CD4-positive, alpha-beta T cell treated with Interferon gamma for 1 hour (primary cell): ENCODE data around the gene POU2F1.
"Not testable (repeated sequence)": the region's sequence is repeated elsewhere in the genome, so short reads cannot be mapped to it uniquely, and the experiment has no call there.

Source experiments
- DNase-seq: peaks from one replicate; pipeline ENCODE4 v3.0.0-alpha.2; 2020

POU2F1 gene

DNA sequence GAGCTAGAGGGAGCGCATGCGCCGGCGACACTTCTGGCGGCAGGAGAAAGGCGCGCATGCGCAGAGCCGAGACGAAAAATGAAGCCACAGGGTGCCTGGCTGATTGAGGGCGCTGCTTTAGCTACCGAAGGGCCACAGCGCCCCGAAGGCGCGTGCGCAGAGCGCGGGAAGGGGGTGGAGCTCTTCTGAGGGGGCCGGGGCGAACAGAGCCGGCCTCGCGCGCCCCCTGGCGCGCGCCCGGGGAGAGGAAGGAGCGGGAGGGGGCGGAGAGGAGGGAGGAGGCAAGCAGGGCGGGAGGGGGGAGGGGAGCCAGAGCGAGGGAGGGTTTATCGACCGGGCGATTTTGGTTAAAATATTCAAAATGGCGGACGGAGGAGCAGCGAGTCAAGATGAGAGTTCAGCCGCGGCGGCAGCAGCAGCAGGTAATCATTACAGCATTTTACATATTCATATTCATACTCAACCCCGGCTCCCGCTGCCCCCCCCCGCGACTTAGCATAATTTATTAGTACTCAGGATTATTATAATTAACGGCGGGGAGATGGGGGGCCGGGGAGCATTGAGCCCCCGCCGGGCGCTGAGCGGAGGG is at the start of gene POU2F1:
POU2F1 (plus strand) TSS at position 350 of the 589 bp plus-strand sequence; CDS start at position 362, 12 bp downstream.
- peak; percentile 99 for DNase-seq

DNA sequence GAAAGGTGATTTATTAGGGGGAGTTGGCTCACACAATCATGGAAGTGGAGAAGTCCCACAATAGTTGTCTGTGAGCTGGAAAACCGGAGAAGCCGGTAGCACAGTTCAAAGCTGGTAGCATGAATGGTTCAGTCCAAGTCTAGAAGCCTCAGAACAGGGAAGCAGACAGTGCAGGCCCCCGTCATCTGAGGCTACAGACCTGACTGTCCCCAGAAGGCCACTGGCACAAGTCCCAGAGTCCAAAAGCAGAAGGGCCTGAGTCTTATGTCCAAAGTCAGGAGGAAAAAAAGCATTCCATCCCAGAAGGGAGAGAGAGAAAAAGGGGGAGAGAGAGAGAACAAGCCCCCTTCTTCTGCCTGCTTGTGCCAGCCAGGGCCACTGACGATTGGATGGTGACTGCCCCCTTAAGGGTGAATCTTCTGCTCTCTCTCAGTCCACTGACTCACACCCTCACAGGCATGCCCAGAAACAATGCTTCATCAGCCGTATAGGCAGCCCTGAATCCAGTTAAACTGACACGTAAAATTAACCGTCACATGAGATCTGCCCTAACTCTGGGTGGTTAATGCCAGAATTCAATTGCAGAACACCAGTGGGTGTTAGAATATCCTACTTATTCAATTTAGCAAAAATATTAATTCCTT is 49.3 kb upstream of the POU2F1 start:
- no peak for DNase-seq

DNA sequence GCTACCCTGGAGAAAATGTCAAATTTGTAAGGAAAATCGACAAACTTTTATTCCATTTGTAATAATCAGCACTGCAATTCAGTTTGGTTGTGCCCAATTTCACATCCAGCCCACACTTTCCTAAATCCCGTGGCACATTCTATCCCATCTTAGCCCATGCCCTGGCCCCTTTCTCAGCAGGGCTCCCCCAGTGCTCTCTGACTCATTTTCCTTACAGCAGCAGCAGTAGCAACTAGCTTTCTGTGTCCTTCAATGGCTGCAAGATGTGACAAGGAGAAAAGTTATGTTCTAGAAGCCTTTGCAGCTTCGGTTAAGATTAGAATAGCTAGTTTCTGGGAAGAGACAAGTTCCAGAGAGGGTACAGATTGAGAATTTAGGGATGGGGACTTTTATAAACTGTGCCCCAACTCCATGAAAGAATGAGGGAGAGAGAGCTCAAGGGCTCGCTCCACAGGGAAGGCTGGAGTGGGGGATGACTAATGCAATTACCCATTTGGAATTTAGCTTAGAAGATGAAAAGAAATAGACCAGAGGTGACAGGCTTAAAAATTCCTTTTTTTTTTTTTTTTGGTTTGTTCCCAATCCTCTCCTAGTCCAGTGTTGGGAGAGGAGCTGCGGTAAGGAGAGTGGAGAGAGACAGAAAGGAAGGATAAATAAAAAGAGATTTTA is 47.0 kb upstream of the POU2F1 start:
- DNase-seq, result no peak

DNA sequence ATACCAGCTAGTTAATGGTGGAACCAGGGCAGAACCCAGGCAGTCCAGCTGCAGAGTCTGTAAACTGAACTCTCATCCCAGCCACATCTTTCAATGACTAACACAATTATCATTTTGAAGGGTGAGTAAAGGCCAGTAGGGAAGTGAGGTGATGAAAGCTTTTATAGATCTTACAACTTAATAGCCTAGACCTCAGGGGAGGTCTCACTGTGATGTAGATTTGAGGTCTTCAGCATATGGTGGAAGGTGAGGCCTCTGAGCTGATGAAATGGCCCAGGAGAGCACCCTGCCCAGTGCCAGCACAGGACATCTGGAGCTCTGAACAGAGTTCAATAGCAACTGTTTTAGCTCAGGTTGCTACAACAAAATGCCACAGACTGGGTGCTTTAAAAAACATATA is 44.8 kb upstream of the POU2F1 start:
- DNase-seq, result no peak

DNA sequence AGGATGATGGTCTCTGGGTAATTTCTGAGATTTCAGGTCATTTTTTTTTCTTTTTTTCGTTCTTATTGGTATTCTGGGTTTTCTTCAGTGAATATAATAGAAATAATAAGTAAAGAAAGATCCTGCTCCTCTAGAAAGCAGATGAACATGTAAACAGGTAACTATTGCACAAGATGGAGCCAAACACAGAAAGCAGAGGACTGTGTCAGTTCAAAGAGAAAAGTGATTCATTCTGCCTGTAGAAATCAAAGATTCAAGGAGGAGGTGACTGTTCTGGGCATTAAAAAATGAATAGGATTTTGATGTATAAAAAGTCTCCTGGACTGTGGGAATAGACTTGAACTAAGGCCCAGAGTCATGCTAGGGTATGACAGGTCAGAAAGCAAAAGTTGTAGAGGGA is 41.9 kb upstream of the POU2F1 start:
- DNase-seq, result no peak

DNA sequence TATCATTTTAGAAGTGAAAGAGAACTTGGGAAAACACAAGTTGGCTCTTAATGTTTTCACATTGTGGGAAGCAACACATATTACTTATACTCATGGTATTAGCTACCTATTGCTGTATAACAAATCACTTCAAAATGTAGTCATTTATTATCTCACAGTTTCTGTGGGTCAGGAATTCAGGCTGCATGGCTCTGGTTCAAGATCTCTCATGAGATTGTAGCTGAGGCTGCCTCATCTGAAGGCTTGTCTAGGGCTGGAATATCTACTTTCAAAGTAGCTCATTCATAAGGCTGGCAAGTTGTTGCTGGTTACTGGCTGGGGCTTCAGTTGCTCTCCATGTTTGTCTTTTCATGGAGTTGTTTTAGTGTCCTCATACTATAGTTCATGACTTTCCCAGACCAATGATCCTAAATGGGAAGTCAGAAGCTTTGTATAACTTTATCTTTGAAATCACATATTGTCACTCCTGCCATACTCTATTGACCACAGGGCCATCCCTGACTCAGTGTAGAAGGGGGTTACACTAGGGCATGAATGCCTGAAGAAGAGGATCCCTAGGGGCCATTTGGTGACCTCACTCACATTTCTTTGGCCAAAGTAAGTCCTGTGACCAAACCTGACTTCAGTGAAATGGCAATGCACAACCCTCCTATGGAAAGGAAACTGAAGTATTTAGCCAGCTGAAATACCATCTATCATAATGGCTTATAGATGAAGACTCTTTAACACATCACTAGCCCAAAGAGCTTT is 37.9 kb upstream of the POU2F1 start:
- no peak for DNase-seq

DNA sequence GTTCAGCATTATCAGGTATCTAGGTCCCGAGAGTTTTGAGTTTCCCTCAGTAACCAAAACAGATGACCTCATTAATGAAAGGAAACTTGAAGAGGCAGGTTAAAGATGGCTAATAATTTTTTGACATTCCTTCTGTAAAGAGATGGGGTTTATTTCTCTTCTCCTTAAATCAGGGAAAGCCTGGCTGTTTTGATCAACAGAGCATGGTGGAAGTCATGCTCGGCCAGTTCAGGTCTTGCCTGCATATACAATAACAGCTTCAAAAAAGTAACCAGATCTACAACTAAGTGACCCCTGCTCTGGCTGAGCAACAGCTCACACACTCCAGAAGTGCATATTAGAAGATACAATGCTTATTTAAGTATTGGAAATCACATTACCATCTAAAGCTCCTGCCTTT is 36.6 kb upstream of the POU2F1 start:
- DNase-seq, result no peak

DNA sequence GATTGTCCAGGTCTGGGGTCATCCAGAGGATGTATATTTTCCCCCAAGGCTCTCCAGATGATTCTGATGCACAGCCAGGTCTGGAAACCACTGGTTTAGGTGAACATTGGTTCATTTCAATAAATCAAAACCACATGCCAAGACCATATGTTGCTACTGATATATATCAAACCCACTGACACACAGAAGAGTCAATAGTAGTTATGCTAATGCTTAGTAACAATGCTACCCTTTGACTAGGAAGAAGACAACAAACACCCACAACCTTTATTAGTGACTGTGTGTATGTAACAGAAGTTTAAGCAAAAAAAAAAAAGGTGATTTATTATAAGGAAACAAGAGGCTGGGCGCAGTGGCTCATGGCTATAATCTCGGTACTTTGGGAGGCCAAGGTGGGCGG is 35.6 kb upstream of the POU2F1 start:
- no peak for DNase-seq

DNA sequence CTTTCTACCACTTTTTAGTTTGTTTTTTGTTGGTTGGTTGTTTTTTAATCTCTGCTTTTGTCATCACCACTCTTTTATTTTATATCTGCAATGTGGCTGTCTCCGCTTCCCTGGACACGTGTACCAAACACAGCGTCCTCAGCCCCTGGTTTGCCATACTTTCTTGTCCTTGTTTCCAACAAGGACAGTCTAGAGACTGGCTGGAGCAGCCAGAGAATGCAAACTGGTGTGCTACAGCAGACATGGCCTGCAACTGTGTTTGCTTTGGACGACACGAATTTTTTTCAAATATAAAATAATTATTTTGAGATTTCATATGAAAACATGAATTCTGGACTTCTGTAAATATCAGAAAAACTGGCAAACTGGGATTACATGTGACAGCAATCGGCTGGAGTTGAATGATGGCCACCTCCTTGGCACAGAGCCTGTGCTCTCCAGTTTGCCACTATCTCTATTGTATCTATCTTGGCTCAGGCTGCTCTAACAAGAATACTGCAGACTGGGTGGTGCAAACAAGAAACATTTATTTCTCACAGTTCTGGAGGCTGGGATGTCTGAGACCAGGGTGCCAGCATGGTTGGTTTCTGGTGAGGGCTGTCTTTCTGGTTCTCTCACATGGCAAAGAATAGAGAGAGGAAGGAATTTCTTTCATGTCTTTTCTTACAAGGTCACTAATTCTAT is 34.6 kb upstream of the POU2F1 start:
- no peak for DNase-seq

DNA sequence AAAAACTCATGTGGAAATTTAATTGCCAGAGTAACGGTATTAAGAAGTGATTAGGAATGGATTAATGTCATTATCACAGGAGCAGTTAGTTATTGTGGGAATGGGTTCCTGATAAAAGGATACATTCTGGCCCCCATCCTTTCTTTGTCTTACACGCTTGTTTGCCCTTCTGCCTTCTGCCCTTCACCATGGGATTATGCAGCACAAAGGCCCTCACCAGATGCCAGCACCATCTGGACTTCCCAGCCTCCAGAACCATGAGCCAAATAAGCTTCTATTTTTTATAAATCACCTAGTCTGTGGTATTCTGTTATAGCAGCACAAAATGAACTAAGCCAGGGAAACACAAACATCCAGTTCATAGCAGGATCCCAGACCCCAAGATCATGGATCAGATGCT is 33.9 kb upstream of the POU2F1 start:
- DNase-seq, result no peak

DNA sequence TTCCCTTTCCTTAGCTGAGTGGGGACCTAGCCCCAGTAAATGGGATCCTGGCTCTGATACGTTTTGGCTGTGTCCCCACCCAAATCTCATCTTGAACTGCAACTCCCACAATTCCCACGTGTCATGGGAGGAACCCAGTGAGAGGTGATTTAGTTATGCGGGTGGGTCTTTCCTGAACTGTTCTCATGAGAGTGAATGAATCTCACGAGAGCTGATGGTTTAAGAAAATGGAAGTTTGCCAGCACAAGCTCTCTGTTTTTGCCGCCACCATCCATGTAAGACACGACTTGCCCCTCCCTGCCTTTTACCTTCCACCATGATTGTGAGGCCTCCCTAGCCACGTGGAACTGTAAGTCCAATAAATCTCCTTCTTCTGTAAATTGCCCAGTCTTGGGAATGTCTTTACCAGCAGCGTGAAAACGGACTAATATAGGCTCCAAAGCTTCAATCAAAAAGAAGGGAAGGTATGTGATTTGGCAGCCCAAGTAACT is 29.9 kb upstream of the POU2F1 start:
- no peak for DNase-seq

DNA sequence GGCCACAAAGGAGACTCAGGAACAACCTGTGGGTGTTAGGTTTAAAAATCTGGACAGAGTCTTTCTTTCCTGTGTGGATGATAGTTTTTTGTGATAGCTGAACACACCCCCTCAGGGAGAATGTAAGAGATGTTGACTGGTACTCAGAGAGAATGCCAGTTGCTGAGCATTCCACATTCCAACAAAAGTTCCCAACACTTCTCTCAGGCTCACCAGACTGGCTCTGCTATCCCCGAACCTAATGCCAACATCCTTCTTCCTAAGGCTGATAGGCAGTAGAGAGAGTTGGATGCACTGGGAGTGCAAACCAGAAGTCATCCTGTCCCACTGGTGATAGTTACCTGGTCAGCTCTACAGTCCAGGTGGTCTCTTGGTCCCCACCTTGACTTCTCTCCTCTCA is 28.7 kb upstream of the POU2F1 start:
- no peak for DNase-seq

DNA sequence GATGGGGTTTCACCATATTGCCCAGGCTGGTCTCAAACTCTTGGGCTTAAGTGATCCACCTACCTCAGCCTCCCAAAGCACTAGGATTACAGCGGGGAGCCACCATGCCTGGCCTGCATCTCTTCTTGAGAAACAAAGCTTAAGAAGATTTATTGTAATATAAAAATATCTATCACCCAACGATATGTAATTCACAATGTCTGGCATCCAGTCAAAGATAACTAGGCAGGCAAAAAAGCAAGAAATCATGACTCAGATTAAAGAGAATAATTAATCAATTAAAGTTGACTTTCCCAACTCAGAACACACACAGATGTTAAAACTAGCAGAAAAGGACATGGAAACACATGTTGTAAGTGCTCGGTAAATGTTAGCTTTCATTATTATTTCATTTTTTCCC is 26.5 kb upstream of the POU2F1 start:
- no peak for DNase-seq

DNA sequence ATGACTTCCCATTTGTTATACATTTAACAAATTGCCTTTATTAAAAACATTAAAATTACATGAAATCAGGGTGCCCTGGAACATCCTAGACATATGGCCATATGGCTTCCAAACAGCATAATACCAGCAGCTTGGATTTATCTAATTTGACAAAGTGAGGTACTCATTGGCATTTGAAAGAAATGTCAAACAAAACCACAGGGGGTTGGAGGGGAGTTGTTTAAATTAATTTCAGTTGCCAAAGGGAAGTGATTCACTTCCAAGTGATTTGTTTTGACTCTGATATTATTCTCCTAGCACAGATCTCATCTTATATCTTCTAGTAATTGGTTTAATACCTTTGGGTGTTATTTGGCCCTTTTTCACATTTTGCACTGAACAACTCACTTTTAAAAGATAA is 24.5 kb upstream of the POU2F1 start:
- no peak for DNase-seq

DNA sequence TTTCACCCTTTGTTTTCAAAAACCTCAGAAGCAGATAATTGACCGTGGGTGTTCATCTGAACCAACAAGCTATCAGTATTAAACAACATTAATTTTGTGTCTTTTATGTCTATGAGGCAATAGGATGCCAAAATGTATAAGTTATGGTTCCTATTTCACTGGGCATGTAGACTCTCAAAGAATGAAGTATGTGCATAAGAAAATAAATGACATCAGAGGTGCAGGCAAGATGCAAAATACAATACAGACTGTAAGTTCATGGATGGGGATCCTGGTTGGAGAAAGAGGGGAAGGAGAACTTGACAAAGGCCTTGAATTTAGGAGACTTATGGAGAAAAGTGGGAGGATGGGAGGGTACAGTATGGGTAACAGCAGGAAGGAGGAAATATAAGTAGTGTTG is 23.4 kb upstream of the POU2F1 start:
- DNase-seq, result no peak

DNA sequence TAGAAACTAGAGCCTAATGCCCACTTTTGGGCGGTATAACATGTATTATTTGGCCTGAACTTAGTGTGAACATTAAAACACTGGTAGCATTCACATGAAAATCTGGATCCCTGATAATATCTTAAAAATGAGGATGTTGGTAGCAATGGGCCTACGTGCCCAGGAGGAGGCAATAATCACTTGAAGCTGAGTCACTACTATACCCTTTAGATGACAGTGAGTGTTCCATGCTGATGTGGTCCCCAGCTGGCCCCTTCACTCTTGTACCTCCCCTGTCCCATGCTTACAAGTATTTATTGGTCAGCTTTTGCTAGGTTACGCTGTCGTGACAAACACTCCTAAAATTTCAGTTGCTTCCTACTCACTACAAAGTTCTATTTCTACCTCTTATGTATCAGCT is 23.0 kb upstream of the POU2F1 start:
- DNase-seq, result no peak

DNA sequence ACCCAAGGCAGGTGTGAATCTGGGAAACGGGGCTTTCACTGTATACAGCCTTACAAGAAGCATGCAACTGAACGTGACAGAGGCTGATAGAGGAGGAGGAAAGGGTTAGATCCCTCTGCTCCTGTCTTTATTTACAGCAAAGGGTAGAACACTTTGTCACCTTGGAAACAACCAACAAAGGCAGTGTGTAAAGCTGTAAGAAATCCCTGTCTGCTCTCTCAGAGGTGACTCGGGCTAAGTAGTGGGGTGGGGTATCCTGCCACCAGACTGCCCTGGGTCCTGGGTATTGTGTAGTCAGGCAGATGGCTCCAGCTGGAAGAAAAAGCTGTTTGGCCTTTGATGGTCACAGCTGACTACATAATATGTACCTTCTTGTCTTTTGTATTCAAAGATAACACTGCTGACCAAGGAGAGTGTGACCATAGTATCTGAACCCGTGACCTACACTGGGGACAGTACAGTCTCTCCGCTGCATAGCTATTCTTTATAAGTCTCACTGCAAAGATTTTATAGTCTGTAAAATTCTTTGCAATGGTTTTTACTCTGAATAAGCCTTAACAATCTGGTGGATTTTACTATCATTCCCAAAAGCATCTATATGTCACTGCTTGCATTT is 22.1 kb upstream of the POU2F1 start:
- DNase-seq, result no peak

DNA sequence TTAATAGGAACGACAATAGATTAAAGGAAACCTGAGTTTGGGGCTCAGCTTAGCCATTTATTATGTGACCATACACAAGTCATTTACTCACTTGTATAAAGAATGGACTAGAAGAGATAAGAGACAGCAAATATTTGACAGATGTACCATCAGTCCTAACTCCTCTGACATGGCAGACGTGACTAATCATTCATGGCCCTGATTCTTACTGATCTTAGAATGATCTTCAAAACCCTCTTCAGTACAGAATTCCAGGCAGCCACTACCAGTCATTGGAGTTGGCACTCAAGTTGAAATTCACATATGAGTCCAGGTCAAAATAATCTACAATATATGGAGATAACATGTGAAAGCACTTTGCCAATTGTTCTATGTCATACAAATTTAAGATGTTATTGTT is 21.0 kb upstream of the POU2F1 start:
- DNase-seq, result no peak

DNA sequence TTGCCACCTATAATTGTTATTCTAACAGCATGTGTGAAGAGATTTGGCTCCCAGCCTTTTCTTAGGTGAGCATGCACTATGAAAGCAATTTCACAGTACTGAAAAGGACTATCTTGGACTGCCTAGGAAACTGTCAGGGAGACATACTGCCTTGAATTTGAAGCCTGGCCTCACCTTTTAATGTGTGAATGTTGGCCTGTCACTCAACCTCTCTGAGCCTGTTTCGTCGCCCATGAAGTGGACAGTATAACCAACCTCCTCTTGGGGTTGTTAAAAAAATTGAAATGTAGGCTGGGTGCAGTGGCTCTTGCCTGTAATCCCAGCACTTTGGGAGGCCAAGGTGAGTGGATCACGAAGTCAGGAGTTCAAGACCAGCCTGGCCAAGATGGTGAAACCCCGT is 20.4 kb upstream of the POU2F1 start:
- DNase-seq, result no peak

DNA sequence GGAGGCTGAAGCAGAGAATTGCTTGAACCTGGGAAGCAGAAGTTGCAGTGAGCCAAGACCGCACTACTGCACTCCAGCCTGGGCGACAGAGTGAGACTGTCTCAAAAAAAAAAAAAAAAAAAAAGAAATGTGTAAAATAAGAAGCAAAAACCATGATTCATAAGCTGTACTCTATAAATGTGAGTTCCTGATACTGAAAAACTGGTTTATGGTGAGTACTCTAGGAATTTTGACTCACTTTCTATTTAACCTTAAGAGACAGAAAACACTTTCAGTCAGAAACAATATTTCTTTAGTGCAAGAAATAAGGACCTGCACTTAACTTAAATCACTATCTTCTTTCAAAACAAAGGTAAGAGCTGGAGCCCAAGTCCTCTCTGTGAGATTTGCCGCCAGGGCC is 19.9 kb upstream of the POU2F1 start:
- no peak for DNase-seq

DNA sequence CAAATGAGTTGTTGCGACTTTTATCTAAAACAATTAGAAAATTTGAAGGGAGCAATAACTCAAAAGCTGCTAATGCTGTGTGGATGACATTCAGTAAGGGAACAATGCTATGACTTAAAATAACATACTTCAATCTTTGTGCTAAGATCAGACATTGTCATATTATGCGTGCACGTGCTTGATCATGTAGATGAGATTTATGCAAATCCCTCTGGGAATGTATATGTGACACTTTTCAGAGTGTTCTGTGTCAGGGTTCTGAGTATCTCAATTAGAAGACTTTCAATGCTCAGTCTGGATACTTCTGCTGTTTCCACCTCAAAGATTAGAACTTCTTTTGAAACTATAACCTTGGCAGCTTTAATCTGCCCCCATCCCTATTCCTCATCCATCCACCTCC is 18.6 kb upstream of the POU2F1 start:
- no peak for DNase-seq

DNA sequence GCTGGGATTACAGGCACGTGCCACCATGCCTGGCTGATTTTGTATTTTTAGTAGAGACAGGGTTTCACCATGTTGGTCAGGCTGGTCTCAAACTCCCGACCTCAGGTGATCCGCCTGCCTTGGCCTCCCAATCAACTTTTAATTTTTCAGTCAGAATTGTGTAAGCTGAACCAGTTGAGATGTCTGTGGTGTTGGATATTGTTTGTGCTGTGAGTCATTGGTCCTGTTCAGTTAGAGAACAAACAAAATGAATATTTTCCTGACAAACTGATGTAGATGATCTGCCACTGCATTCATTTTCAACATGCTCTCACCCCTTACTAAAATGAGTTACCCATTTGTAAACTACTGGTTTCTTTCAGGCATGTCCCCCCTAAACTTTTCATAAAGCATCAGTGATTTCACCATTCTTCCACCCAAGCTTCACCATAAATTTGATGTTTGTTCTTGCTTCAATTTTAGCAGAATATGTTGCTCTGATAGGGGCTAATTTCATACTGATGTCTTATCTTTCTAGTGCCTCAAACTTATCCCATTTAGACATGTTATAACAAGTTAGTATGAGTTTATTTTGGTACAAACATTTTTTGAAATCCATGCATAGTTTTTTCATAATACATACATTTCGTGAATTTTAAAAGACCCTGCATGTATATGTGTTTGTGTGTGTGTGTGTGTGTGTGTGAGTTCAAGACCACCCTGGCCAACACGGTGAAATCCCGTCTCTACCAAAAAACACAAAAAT is 15.2 kb upstream of the POU2F1 start:
- DNase-seq, result not testable (repeated sequence)
